Measurements from ENCODE around the gene KRTAP5-3. TPM values are rescaled to one million over a fixed set of nuclear protein-coding genes. Genes with fewer than 3 reads are reported as not detected.

The KRTAP5-3 gene
- total and polyA plus RNA-seq, 2 of the 8 experiments (the other 6 are each of a cell fraction or from before 2014, with no cell fraction given) = not detected

DNA sequence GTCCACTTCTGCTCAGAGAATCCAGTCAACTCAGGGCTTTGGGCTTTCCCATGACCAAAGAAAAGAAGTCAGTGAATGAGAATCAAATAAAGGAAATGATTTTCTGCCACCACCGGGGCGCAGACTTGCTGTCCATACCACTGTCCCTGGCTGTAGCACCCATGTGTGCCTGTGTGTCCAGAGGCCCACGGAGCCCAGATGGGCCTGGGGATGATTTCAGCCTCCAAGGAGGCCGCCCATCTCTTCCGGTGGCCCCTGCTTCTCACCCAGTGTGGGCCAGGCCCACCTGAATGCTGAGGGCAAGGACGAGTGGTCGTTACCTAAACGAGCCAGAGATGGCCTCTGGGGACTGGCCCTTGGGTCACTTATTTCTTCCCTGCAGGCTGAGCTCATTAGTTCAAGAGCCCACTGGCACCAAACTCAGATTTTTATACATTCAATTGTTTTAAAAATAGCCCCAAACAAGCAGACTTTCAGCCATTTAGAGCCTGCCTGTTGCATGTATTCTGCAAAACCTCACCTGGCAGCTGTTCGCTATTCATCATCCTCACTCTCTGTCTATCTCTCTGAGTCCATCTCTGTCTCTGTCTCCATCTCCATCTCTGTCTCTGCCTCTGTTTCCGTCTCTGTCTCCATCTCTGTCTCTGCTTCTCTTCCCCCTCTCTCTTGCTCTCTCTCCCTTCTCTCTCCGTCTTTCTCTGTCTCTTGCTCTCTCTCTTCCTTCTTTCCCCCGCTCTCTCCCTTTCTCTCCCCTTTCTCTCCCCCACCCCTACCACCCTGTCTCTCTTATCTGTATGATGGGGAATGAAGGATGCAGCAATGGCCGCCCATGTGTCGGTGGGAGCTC is 45.5 kb upstream of the KRTAP5-3 start:
- no peak overlapping the region for H2BK15ac ChIP-seq (ENCODE audit: low read length)
- H4K8ac ChIP-seq (ENCODE audit: extremely low read depth, insufficient read depth, low read length) = no peak overlapping the region
- no peak overlapping the region for H2BK5ac ChIP-seq (ENCODE audit: low read depth, low read length)
- H3K9ac ChIP-seq (replicated peaks in 1 of 4; ENCODE audit: extremely low read depth in 1 of 4, low read depth in 3 of 4, low read length in 3 of 4) = no peak overlapping the region
- FAIRE-seq (no peak), DNase-seq (ENCODE audit: low read depth in 1 of 2, low spot score in 2 of 2) (no peak)
- H4K91ac ChIP-seq (replicated peaks; ENCODE audit: insufficient read length, low read length) = no peak overlapping the region
- 7 to 85% methylated on average over 2 to 14 of the region's 14 CpGs for WGBS, 2 experiments (ENCODE audit: extremely low coverage in 1 of 2, insufficient coverage in 1 of 2, insufficient read length in 1 of 2, insufficient replicate concordance in 2 of 2, low coverage in 1 of 2, low lambda C conversion rate in 2 of 2, missing lambda C conversion rate in 1 of 2)
- TF ChIP-seq EGR1 (IDR thresholded peaks at IDR 0.05; ENCODE audit: borderline replicate concordance, low read depth, low read length) (no peak), TEAD4 (IDR thresholded peaks at IDR 0.05; ENCODE audit: low read depth, low read length) (no peak), SUZ12 (IDR thresholded peaks at IDR 0.05; ENCODE audit: low read length) (no peak)
- TF ChIP-seq, protein P1, sequence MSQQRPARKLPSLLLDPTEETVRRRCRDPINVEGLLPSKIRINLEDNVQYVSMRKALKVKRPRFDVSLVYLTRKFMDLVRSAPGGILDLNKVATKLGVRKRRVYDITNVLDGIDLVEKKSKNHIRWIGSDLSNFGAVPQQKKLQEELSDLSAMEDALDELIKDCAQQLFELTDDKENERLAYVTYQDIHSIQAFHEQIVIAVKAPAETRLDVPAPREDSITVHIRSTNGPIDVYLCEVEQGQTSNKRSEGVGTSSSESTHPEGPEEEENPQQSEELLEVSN (IDR thresholded peaks at IDR 0.05) = no peak
- ChIA-PET CTCF (ENCODE audit: partially characterized antibody) (interaction anchor here (0.8 to 10.1 kb wide), 34 partner anchors 14 to 752 kb away, joined by 3 to 166 read pairs (median 5); partner anchors contain the start of gene SYT8), POLR2A (ENCODE audit: partially characterized antibody) (no interaction called here)
- H3K9me3 ChIP-seq (ENCODE audit: insufficient read depth in 2 of 2, low read depth in 1 of 2, low read length in 1 of 2) = no peaks in the 10 kb centered on the region
- no peak overlapping the region for H4K5ac ChIP-seq (ENCODE audit: insufficient read length, low read depth, low read length)
- no peak overlapping the region for H3K23ac ChIP-seq (ENCODE audit: insufficient read length)
- H3K79me2 ChIP-seq (ENCODE audit: control insufficient read depth in 1 of 2, insufficient read depth in 2 of 2, low read length in 2 of 2) = no peaks in the 10 kb centered on the region
- peak overlapping the region in 1 of 2 experiments; percentile 6; a peak in 1 of 4 replicates for H3K4me2 ChIP-seq (ENCODE audit: insufficient read depth in 1 of 2, low read depth in 2 of 2, low read length in 2 of 2)
- no peaks in the 10 kb centered on the region for H3K23me2 ChIP-seq (ENCODE audit: low read depth, low read length)
- no peak overlapping the region for H2AFZ ChIP-seq (ENCODE audit: low read length)
- no peaks in the 10 kb centered on the region for H3K79me1 ChIP-seq (ENCODE audit: low read depth, low read length)
- peaks cover 0 to 9% (median 6%) of the 10 kb centered on the region in 4 experiments; a peak in 4 of 7 replicates for H3K27me3 ChIP-seq (replicated peaks in 1 of 4; ENCODE audit: control insufficient read depth in 3 of 4, extremely low read depth in 1 of 4, insufficient read depth in 3 of 4, low read length in 3 of 4)
- no peak overlapping the region for H2AK5ac ChIP-seq (ENCODE audit: low read depth, low read length)
- H3K4ac ChIP-seq (replicated peaks; ENCODE audit: insufficient read length, low read depth, low read length) = no peak overlapping the region
- peak overlapping the region; percentile 32; the same call in 1 of the 2 replicates for H3K18ac ChIP-seq (ENCODE audit: extremely low read depth, low read length)
- H2BK20ac ChIP-seq (ENCODE audit: low read length) = no peak overlapping the region
- peaks cover 0 to 6% (median 2%) of the 10 kb centered on the region in 4 experiments; a peak in 3 of 7 replicates for H3K4me1 ChIP-seq (replicated peaks in 1 of 4; ENCODE audit: control insufficient read depth in 3 of 4, insufficient read depth in 4 of 4, low read length in 3 of 4)
- no peak overlapping the region for H2BK120ac ChIP-seq (replicated peaks; ENCODE audit: low read depth, low read length)
- no peak overlapping the region for H3K56ac ChIP-seq (replicated peaks; ENCODE audit: insufficient read length, low read depth, low read length)
- H3K4me3 ChIP-seq (ENCODE audit: extremely low read depth in 1 of 4, insufficient read depth in 2 of 4, low read depth in 3 of 4, low read length in 4 of 4) = no peak overlapping the region; a peak in 1 of 8 replicates
- no peaks in the 10 kb centered on the region for H4K20me1 ChIP-seq (replicated peaks in 1 of 2; ENCODE audit: control insufficient read depth in 1 of 2, insufficient read depth in 2 of 2, low read length in 2 of 2)
- H3K14ac ChIP-seq (ENCODE audit: insufficient read length) = no peak overlapping the region
- H2BK12ac ChIP-seq (ENCODE audit: low read depth, low read length) = no peak overlapping the region; the same call in 1 of the 2 replicates
- no peaks in the 10 kb centered on the region for H3K36me3 ChIP-seq (ENCODE audit: control insufficient read depth in 2 of 4, insufficient read depth in 4 of 4, low read length in 3 of 4)
- no peak overlapping the region for H3K27ac ChIP-seq (ENCODE audit: low read depth, low read length)

Data from H1 (cell line).